ENCODE results near the gene ATP13A2. TPM values are rescaled to one million over a fixed set of nuclear protein-coding genes. Genes with fewer than 3 reads are reported as not detected.

Gene ATP13A2
- total RNA-seq, result 27.6 and 31.9 TPM in 2 replicates

GRCh38 chr1:17011439-17012307 lies at the start of gene ATP13A2:
TSS of gene ATP13A2 (minus strand) at chr1:17011928. CDS start at chr1:17011738, 190 bp downstream.
- DNase-seq (peak; percentile 87), ATAC-seq (ENCODE audit: low read depth) (peak; percentile 99)
- Mint-ChIP-seq H3K9me3 (no peaks in the 10 kb centered on the region), H3K36me3 (ENCODE audit: low read depth) (peaks cover 3% of the 10 kb centered on the region), H3K4me1 (peaks cover 24% of the 10 kb centered on the region), H3K27ac (peak within 1 kb of the TSS; percentile 20), H3K27me3 (no peaks in the 10 kb centered on the region), H3K4me3 (peak within 1 kb of the TSS; percentile 81)
- POLR2A ChIA-PET, result no interaction called here
- intact Hi-C loops (cut with micrococcal nuclease), result loop anchor here (1.0 kb wide), 1 partner anchor 43 kb away; the partner anchor contains the start of gene SDHB
- CTCF ChIA-PET, result no interaction called here
- no peak for TF ChIP-seq CTCF (IDR thresholded peaks at IDR 0.05)

GRCh38 chr1:17061486-17061885 lies 49.8 kb upstream of the ATP13A2 start:
- TF ChIP-seq CTCF (IDR thresholded peaks at IDR 0.05), result no peak
- Mint-ChIP-seq H3K27me3 (peaks cover 7% of the 10 kb centered on the region), H3K9me3 (no peaks in the 10 kb centered on the region), H3K36me3 (ENCODE audit: low read depth) (no peaks in the 10 kb centered on the region), H3K27ac (no peak overlapping the region), H3K4me3 (no peak overlapping the region), H3K4me1 (peaks cover 12% of the 10 kb centered on the region)
- POLR2A ChIA-PET, result interaction anchor here (0.6 kb wide), 1 partner anchor 61 kb away, joined by 3 read pairs; no protein-coding TSS in a partner anchor
- CTCF ChIA-PET, result interaction anchor here (1.8 to 3.5 kb wide), 4 partner anchors 14 to 275 kb away, joined by 7 to 25 read pairs (median 12); no protein-coding TSS in a partner anchor
- DNase-seq (no peak), ATAC-seq (ENCODE audit: low read depth) (no peak)
- intact Hi-C loops (cut with micrococcal nuclease), result no loop called here

- no peak for TF ChIP-seq CTCF (IDR thresholded peaks at IDR 0.05)
- H3K36me3 Mint-ChIP-seq (ENCODE audit: low read depth), result no peaks in the 10 kb centered on the region
- H3K27me3 Mint-ChIP-seq, result peaks cover 7% of the 10 kb centered on the region
- no peak for ATAC-seq (ENCODE audit: low read depth)
- POLR2A ChIA-PET, result no interaction called here
- H3K9me3 Mint-ChIP-seq, result no peaks in the 10 kb centered on the region
- H3K4me3 Mint-ChIP-seq, result no peak overlapping the region
- peaks cover 12% of the 10 kb centered on the region for H3K4me1 Mint-ChIP-seq
- intact Hi-C loops (cut with micrococcal nuclease), result loop anchor here (1.0 kb wide), 1 partner anchor 214 kb away; no protein-coding TSS in a partner anchor
- DNase-seq, result no peak
- no peak overlapping the region for H3K27ac Mint-ChIP-seq
- CTCF ChIA-PET, result interaction anchor here (0.8 to 3.5 kb wide), 7 partner anchors 15 to 276 kb away, joined by 3 to 25 read pairs (median 7); no protein-coding TSS in a partner anchor
Observed at GRCh38 chr1:17060306-17060749, 48.6 kb upstream of the ATP13A2 start.

- no peaks in the 10 kb centered on the region for H3K9me3 Mint-ChIP-seq
- peaks cover 7% of the 10 kb centered on the region for H3K27me3 Mint-ChIP-seq
- H3K36me3 Mint-ChIP-seq (ENCODE audit: low read depth), result no peaks in the 10 kb centered on the region
- intact Hi-C loops (cut with micrococcal nuclease), result loop anchor here (1.0 to 10.0 kb wide), 4 partner anchors 61 to 1535 kb away; partner anchors contain the start of genes CASP9 and DNAJC16
- peak; percentile 97 for ATAC-seq (ENCODE audit: low read depth)
- DNase-seq, result peak; percentile 33
- CTCF ChIA-PET, result interaction anchor here (0.8 to 3.5 kb wide), 7 partner anchors 16 to 276 kb away, joined by 3 to 25 read pairs (median 7); no protein-coding TSS in a partner anchor
- no peak overlapping the region for H3K27ac Mint-ChIP-seq
- TF ChIP-seq CTCF (IDR thresholded peaks at IDR 0.05), result no peak
- peaks cover 12% of the 10 kb centered on the region for H3K4me1 Mint-ChIP-seq
- peak overlapping the region; percentile 15 for H3K4me3 Mint-ChIP-seq
- POLR2A ChIA-PET, result no interaction called here
Observed at GRCh38 chr1:17059391-17060305, 47.9 kb upstream of the ATP13A2 start.

All from activated B cell treated with CpG ODN at 0.5 μM for 24 hours (primary cell).